SU-DHL-6 (cell line): ENCODE results near the gene TMEM132A.

Source experiments
- H2AFZ ChIP-seq: fragments of 200-600 bp; sonication (generic); 2 replicates; pipeline ENCODE4 v1.6.1; 2014; ENCODE audit warnings: low read depth, mild to moderate bottlenecking, moderate library complexity, mixed read lengths, antibody characterized with exemption, low read length; ENCODE audit not compliant: severe bottlenecking
- H3F3A ChIP-seq: fragments of 200-600 bp; shearing (Covaris generic); 2 replicates; pipeline ENCODE4 v1.6.0; 2016; ENCODE audit warnings: antibody characterized with exemption, mild to moderate bottlenecking; ENCODE audit not compliant: insufficient read depth
- H3K27ac ChIP-seq: fragments of 200-600 bp; sonication (generic); 2 replicates; pipeline ENCODE4 v1.5.1; 2016; ENCODE audit warnings: low read depth, mild to moderate bottlenecking, low read length, moderate library complexity, mixed read lengths
- H3K27me3 ChIP-seq: fragments of 200-600 bp; sonication (generic), shearing (Covaris generic); 2 replicates; pipeline ENCODE4 v1.6.0; 2014; ENCODE audit warnings: mild to moderate bottlenecking, low read length
- H3K36me3 ChIP-seq: fragments of 200-600 bp; sonication (generic); 2 replicates; pipeline ENCODE4 v1.6.1; 2014; ENCODE audit warnings: mild to moderate bottlenecking, low read length, mixed read lengths
- H3K4me2 ChIP-seq: fragments of 300-600, 200-600 bp; shearing (Covaris generic), sonication (generic); 2 replicates; pipeline ENCODE4 v1.6.0; 2014; ENCODE audit warnings: low read length, low read depth, mild to moderate bottlenecking; ENCODE audit not compliant: poor library complexity, severe bottlenecking
- H3K4me3 ChIP-seq: fragments of 200-600 bp; sonication (generic); 2 replicates; pipeline ENCODE4 v1.5.1; 2014; ENCODE audit warnings: antibody characterized with exemption, low read length, mild to moderate bottlenecking, mixed read lengths; ENCODE audit not compliant: insufficient read depth, poor library complexity, severe bottlenecking
- H3K79me2 ChIP-seq: fragments of 200-600 bp; sonication (generic); 2 replicates; pipeline ENCODE4 v1.6.1; 2014; ENCODE audit warnings: mild to moderate bottlenecking, low read length, moderate library complexity; ENCODE audit not compliant: insufficient read depth
- H3K9ac ChIP-seq: fragments of 200-600 bp; sonication (generic); 2 replicates; pipeline ENCODE4 v1.7.0; 2014; ENCODE audit warnings: mild to moderate bottlenecking, low read length
- H3K9me2 ChIP-seq: fragments of 200-600 bp; sonication (generic); replicated peaks from 2 replicates; pipeline ENCODE4 v1.6.1; 2014; ENCODE audit warnings: low read length; ENCODE audit not compliant: insufficient read depth
- H3K9me3 ChIP-seq: fragments of 200-600 bp; sonication (generic); 2 replicates; pipeline ENCODE4 v1.6.1; 2014; ENCODE audit warnings: low read length, mixed read lengths; ENCODE audit not compliant: insufficient read depth
- H4K20me1 ChIP-seq: fragments of 200-600 bp; sonication (generic); 2 replicates; pipeline ENCODE4 v1.6.1; 2014; ENCODE audit warnings: low read depth, mild to moderate bottlenecking, antibody characterized with exemption, low read length, moderate library complexity, mixed read lengths
- CTCF ChIP-seq: fragments of 200-600 bp; sonication (generic); IDR thresholded peaks from one replicate; pipeline ENCODE4 v1.5.1; 2017; ENCODE audit warnings: antibody characterized with exemption, mild to moderate bottlenecking, low read length, moderate library complexity; ENCODE audit not compliant: insufficient read depth, poor library complexity, severe bottlenecking
- EZH2phosphoT487 ChIP-seq: fragments of 200-600 bp; sonication (generic), shearing (Covaris generic); conservative IDR thresholded peaks from 2 replicates; pipeline ENCODE4 v1.6.1; 2018; ENCODE audit warnings: mild to moderate bottlenecking, antibody characterized with exemption, low read length, moderate library complexity, mixed read lengths

Gene TMEM132A

GRCh38 chr11:60959431-60959830 is 35.2 kb downstream of the TMEM132A start:
- no peak overlapping the region for H3K4me3 ChIP-seq
- no peaks in the 10 kb centered on the region for H4K20me1 ChIP-seq
- no peaks in the 10 kb centered on the region for H3K27me3 ChIP-seq
- H3K9ac ChIP-seq: no peak overlapping the region
- no peaks in the 10 kb centered on the region for H3K36me3 ChIP-seq
- H2AFZ ChIP-seq: no peak overlapping the region
- TF ChIP-seq CTCF (no peak), EZH2phosphoT487 (no peak)
- no peaks in the 10 kb centered on the region for H3K9me3 ChIP-seq
- no peak overlapping the region for H3K4me2 ChIP-seq
- H3K79me2 ChIP-seq: no peaks in the 10 kb centered on the region
- H3F3A ChIP-seq: no peaks in the 10 kb centered on the region
- no peak overlapping the region for H3K27ac ChIP-seq
- H3K9me2 ChIP-seq: no peaks in the 10 kb centered on the region

GRCh38 chr11:60960405-60960804 is 36.1 kb downstream of the TMEM132A start:
- no peaks in the 10 kb centered on the region for H3K36me3 ChIP-seq
- H2AFZ ChIP-seq: no peak overlapping the region
- no peak overlapping the region for H3K4me3 ChIP-seq
- H3K27ac ChIP-seq: no peak overlapping the region
- no peak overlapping the region for H3K4me2 ChIP-seq
- no peak overlapping the region for H3K9ac ChIP-seq
- H3K9me2 ChIP-seq: no peaks in the 10 kb centered on the region
- no peaks in the 10 kb centered on the region for H3F3A ChIP-seq
- TF ChIP-seq CTCF: no peak
- H3K27me3 ChIP-seq: no peaks in the 10 kb centered on the region
- no peaks in the 10 kb centered on the region for H3K79me2 ChIP-seq
- no peaks in the 10 kb centered on the region for H4K20me1 ChIP-seq
- no peaks in the 10 kb centered on the region for H3K9me3 ChIP-seq

GRCh38 chr11:60964801-60965200 is 40.5 kb downstream of the TMEM132A start:
- no peaks in the 10 kb centered on the region for H4K20me1 ChIP-seq
- H3K27ac ChIP-seq: no peak overlapping the region
- H3K36me3 ChIP-seq: no peaks in the 10 kb centered on the region
- no peak overlapping the region for H2AFZ ChIP-seq
- H3K9me2 ChIP-seq: no peaks in the 10 kb centered on the region
- no peaks in the 10 kb centered on the region for H3K9me3 ChIP-seq
- no peaks in the 10 kb centered on the region for H3K27me3 ChIP-seq
- no peak overlapping the region for H3K9ac ChIP-seq
- no peaks in the 10 kb centered on the region for H3K79me2 ChIP-seq
- TF ChIP-seq CTCF (no peak), EZH2phosphoT487 (no peak)
- no peak overlapping the region for H3K4me2 ChIP-seq
- H3K4me3 ChIP-seq: no peak overlapping the region
- no peaks in the 10 kb centered on the region for H3F3A ChIP-seq

GRCh38 chr11:60966890-60967289 is 42.6 kb downstream of the TMEM132A start:
- Histone ChIP-seq H3K4me2 (no peak overlapping the region), H3K36me3 (no peaks in the 10 kb centered on the region), H3K9me3 (no peaks in the 10 kb centered on the region), H3K27ac (no peak overlapping the region), H3K9ac (no peak overlapping the region), H2AFZ (no peak overlapping the region), H3K79me2 (no peaks in the 10 kb centered on the region), H3K4me3 (no peak overlapping the region), H3K27me3 (no peaks in the 10 kb centered on the region), H3K9me2 (no peaks in the 10 kb centered on the region), H3F3A (no peaks in the 10 kb centered on the region), H4K20me1 (no peaks in the 10 kb centered on the region)
- no peak for TF ChIP-seq CTCF
- TF ChIP-seq EZH2phosphoT487: no peak
